ENCODE data around the gene PRDX4.

GRCh38 chrX:23662853-23663252 lies 4.4 kb upstream of the PRDX4 start:
- TF ChIP-seq NFYA (IDR thresholded peaks at IDR 0.05; ENCODE audit: borderline replicate concordance, low read depth, low read length) (no peak), ELK1 (IDR thresholded peaks at IDR 0.05; ENCODE audit: low read depth, low read length) (no peak)

Measured in GM12878 (cell line).